Osteocyte (in vitro differentiated cells): ENCODE data around the gene NRDC. TPM values are rescaled to one million over a fixed set of nuclear protein-coding genes. Genes with fewer than 3 reads are reported as not detected.

Experiments
- DNase-seq: peaks from one replicate; pipeline ENCODE4 v3.0.0; 2021; ENCODE audit warnings: mixed read lengths; ENCODE audit not compliant: unreplicated experiment; ENCODE audit errors: extremely low spot score
- H3K27ac Mint-ChIP-seq: one replicate; pipeline ENCODE4 v1.8.0; 2021; ENCODE audit warnings: mild to moderate bottlenecking, mixed read lengths; ENCODE audit not compliant: unreplicated experiment
- H3K27me3 Mint-ChIP-seq: one replicate; pipeline ENCODE4 v1.8.0; 2021; ENCODE audit warnings: mixed read lengths; ENCODE audit not compliant: unreplicated experiment
- H3K36me3 Mint-ChIP-seq: one replicate; pipeline ENCODE4 v1.8.0; 2021; ENCODE audit warnings: mixed read lengths; ENCODE audit not compliant: unreplicated experiment
- H3K4me1 Mint-ChIP-seq: one replicate; pipeline ENCODE4 v1.8.0; 2021; ENCODE audit warnings: mixed read lengths; ENCODE audit not compliant: unreplicated experiment
- H3K4me3 Mint-ChIP-seq: one replicate; pipeline ENCODE4 v1.8.0; 2021; ENCODE audit warnings: mild to moderate bottlenecking, moderate library complexity, mixed read lengths; ENCODE audit not compliant: unreplicated experiment
- H3K9me3 Mint-ChIP-seq: one replicate; pipeline ENCODE4 v1.8.0; 2021; ENCODE audit warnings: mixed read lengths; ENCODE audit not compliant: unreplicated experiment
- total RNA-seq: library from RNA; stranded (reverse); gene quantifications from 2 replicates; pipeline ENCODE4 v1.2.1, GENCODE V29; 2021
- TF ChIP-seq, protein P1 (sequence below): fragments of 200-600 bp; sonication (generic); IDR thresholded peaks from 2 replicates; pipeline ENCODE4 v1.5.0; 2021; ENCODE audit warnings: antibody characterized with exemption, mild to moderate bottlenecking, moderate library complexity

The NRDC gene
- total RNA-seq, 1 donor from 2014 or later: 130 TPM

DNA sequence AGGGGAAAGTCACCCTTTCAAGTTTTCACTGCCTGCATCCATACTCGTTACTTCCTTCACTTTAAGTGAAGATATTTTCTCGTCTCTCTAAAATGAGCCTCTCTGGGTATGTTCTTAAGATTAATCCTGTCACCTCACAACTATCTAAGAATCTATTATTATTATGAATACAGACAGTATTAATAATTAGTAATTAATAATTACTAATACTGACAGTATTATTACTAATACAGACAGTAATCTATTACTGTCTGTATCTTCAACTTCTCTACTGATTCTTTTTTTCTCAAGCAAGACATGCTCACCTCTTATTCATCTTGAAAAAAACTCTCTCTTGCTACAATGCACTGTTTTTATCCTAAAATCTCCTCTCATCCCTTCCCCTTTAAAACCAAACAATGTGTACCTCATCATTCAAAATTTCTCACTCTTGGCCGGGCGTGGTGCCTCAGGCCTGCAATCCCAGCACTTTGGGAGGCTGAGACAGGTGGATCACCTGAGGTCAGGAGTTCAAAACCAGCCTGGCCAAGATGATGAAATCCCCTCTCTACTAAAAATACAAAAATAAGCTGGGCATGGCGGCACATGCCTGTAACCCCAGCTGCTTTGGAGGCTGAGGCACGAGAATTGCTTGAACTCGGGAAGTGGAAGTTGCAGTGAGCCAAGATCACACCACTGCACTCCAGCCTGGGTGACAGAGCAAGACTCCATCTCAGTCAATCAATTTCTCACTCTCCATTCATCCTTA, 7.8 kb downstream of the NRDC start:
- Mint-ChIP-seq H3K4me3 (no peak overlapping the region), H3K4me1 (peaks cover 39% of the 10 kb centered on the region), H3K27me3 (no peaks in the 10 kb centered on the region), H3K36me3 (peaks cover 7% of the 10 kb centered on the region), H3K27ac (no peak overlapping the region), H3K9me3 (no peaks in the 10 kb centered on the region)
- DNase-seq: no peak
- TF ChIP-seq, protein P1, sequence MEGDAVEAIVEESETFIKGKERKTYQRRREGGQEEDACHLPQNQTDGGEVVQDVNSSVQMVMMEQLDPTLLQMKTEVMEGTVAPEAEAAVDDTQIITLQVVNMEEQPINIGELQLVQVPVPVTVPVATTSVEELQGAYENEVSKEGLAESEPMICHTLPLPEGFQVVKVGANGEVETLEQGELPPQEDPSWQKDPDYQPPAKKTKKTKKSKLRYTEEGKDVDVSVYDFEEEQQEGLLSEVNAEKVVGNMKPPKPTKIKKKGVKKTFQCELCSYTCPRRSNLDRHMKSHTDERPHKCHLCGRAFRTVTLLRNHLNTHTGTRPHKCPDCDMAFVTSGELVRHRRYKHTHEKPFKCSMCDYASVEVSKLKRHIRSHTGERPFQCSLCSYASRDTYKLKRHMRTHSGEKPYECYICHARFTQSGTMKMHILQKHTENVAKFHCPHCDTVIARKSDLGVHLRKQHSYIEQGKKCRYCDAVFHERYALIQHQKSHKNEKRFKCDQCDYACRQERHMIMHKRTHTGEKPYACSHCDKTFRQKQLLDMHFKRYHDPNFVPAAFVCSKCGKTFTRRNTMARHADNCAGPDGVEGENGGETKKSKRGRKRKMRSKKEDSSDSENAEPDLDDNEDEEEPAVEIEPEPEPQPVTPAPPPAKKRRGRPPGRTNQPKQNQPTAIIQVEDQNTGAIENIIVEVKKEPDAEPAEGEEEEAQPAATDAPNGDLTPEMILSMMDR: no peak

DNA sequence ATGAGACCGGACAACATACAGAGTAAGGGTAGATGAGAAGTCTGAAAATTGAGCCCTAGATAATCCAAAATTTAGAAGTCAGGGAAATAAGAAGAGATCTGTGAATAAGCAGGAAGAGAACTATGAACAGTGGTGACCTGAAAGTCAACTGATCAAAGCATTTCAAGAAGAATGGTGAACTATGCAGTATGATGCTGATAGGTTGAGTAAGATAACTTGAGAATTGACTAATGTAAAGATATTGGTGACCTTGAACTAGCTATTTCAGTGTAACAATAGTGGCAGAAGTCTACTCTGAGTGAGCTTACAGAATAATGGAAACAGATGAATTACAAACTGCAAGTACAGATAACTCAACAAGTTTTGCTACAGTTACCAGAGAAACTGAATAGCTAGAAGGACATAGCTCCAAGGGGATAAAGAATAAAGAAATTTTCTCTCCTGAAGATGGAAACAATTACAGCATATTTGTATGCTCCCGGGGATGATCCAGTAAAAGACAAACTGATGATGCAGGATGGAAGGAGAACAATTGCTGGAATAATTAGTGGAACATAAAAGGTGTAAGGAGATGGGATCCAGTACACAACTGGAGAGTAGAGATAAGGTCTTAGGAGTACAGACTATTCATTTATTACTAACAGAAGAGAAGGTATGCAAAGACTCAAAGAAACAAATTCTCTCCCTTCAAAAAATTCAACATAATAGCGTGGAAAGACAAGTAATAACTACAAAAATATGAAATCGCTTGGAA, 10.9 kb downstream of the NRDC start:
- Mint-ChIP-seq H3K4me3 (no peak overlapping the region), H3K27ac (peak overlapping the region; percentile 16), H3K27me3 (no peaks in the 10 kb centered on the region), H3K36me3 (peaks cover 5% of the 10 kb centered on the region), H3K9me3 (no peaks in the 10 kb centered on the region), H3K4me1 (peaks cover 23% of the 10 kb centered on the region)
- TF ChIP-seq, protein P1: no peak
- DNase-seq: no peak

DNA sequence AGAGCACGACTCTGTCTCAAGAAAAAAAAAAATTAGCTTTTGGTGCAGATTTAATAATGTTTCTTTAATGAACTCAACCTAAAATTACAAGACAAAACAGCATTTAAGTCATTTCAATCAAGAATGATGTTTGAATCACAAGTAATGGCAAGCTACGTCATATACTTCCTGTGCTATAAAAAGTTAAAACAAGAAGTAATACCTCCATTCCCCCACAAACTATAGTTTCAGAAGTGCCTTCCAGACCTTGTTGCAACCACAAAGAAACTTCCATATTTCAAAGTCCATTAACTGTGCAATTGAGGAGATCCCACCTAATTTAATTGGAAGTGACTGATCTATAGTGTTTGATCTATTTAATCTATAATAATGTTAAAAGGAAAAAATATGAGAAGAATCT, 15.1 kb downstream of the NRDC start:
- H3K36me3 Mint-ChIP-seq: peaks cover 2% of the 10 kb centered on the region
- H3K4me3 Mint-ChIP-seq: no peak overlapping the region
- H3K4me1 Mint-ChIP-seq: peaks cover 16% of the 10 kb centered on the region
- no peaks in the 10 kb centered on the region for H3K9me3 Mint-ChIP-seq
- DNase-seq: no peak
- TF ChIP-seq, protein P1: no peak
- no peak overlapping the region for H3K27ac Mint-ChIP-seq
- H3K27me3 Mint-ChIP-seq: no peaks in the 10 kb centered on the region

DNA sequence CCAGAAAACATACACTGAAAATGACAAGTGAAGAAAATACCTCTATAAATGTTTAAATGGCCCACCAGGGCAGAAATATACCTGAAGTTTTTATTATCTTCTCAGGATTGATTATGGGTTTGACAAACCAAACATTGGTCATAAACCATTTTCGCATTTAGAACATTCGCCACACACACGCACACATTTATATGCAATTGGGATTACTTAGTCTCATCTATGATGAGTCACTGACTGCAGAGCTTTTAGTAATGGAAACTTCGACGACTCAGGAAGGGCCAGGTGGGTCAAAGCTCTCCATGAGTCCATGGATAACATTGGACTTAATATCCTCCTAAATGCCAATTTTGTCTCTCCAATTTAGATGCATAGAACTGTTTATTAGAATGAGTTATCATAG, 16.9 kb downstream of the NRDC start:
- TF ChIP-seq, protein P1: no peak
- Mint-ChIP-seq H3K27me3 (no peaks in the 10 kb centered on the region), H3K36me3 (peaks cover 2% of the 10 kb centered on the region), H3K4me1 (peaks cover 2% of the 10 kb centered on the region), H3K27ac (no peak overlapping the region), H3K4me3 (no peak overlapping the region), H3K9me3 (no peaks in the 10 kb centered on the region)
- no peak for DNase-seq

DNA sequence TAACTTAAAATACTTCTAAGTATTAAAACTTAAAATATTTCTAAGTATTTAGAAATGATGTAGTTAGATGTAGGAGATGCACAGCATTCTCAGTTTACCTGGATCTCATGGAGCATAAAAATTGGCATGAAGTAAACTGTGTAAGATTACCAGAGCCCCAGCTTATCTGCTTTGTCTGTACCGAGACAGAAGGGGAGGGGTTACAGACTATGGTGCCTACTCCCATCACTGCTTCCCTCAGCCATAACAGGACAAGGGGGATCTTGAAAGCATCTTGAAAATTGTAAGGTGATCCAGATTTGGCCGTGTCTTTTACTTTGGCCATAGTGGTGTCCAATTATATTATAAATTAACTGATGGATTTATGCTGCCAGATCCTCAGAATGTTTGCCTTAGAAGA, 18.8 kb downstream of the NRDC start:
- TF ChIP-seq, protein P1: no peak
- DNase-seq: no peak
- Mint-ChIP-seq H3K27me3 (no peaks in the 10 kb centered on the region), H3K36me3 (peaks cover 10% of the 10 kb centered on the region), H3K4me1 (no peaks in the 10 kb centered on the region), H3K4me3 (no peak overlapping the region), H3K27ac (no peak overlapping the region), H3K9me3 (no peaks in the 10 kb centered on the region)
